ENCODE results near the gene KIF26B. TPM values are rescaled to one million over a fixed set of nuclear protein-coding genes. Genes with fewer than 3 reads are reported as not detected.

Gene KIF26B
- total and polyA plus RNA-seq, 2 of the 4 experiments (the other 2 are of a cell fraction), result 0.53 to 0.54 TPM

DNA sequence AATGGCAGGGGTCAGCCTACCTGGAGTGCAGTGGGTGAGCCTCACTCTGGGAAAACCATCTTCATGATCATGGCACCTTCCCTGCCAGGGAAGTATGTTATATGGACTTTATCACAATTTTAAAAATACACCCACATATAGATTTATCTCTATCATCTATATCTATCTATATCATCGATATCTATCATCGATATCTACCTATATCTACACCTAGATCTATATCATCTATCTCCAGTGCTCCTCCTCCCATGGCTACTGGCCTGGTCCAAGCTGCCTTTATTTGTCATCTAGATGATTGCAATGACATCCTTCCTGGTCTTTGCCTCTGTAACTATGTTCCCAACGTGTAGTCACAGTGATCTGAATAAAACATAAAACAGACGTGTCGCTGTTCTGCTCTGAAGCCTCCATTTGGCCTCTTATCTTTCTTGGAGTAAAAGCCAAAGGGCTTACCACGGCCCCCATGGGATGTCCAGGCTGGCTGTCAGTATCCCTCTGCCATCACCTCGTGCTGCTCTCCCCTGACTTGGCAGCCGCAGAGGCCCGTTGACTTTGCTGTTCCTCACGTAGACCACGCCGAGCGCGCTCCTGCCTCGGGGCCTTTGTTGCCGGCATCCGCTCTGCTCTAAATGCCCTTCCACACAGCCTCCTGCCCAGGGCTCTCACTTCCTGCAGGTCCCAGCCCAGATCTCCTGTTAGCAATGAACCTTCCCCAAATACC is 20.6 kb upstream of the KIF26B start:
- Histone ChIP-seq H2AK9ac (replicated peaks; ENCODE audit: low read depth, low read length, poor library complexity) (no peak overlapping the region), H3K4me3 (ENCODE audit: insufficient read depth, low read depth, low read length) (no peak overlapping the region), H4K8ac (ENCODE audit: low read depth in 2 of 2, low read length in 2 of 2) (no peak overlapping the region), H2BK120ac (ENCODE audit: low read depth, low read length) (no peak overlapping the region), H3K9ac (ENCODE audit: low read depth, low read length) (no peak overlapping the region), H3K4ac (ENCODE audit: low read depth, low read length) (no peak overlapping the region), H3K9me3 (ENCODE audit: control insufficient read depth, insufficient read depth, low read length) (no peaks in the 10 kb centered on the region), H3K14ac (replicated peaks; ENCODE audit: low read depth, low read length) (no peak overlapping the region), H2BK5ac (ENCODE audit: low read depth, low read length, poor library complexity, severe bottlenecking) (no peak overlapping the region), H2AFZ (replicated peaks; ENCODE audit: low read length, poor library complexity) (no peak overlapping the region), H3K23ac (ENCODE audit: low read depth, low read length) (no peak overlapping the region), H3K18ac (ENCODE audit: low read depth, low read length) (no peak overlapping the region), H3K27ac (ENCODE audit: insufficient read depth, low read length) (no peak overlapping the region), H4K5ac (ENCODE audit: low read depth, low read length) (no peak overlapping the region), H3K56ac (ENCODE audit: extremely low read depth, insufficient read depth, low read length) (no peak overlapping the region), H3K36me3 (ENCODE audit: control insufficient read depth, insufficient read depth, low read length) (no peaks in the 10 kb centered on the region), H3K4me2 (ENCODE audit: low read depth, low read length) (no peak overlapping the region), H4K91ac (ENCODE audit: insufficient read depth, low read depth, low read length) (no peak overlapping the region), H2BK20ac (ENCODE audit: low read depth, low read length) (no peak overlapping the region), H3K27me3 (ENCODE audit: control insufficient read depth, insufficient read depth, low read length) (peaks cover 14% of the 10 kb centered on the region), H3K79me1 (ENCODE audit: low read depth in 1 of 2, low read length in 2 of 2) (no peaks in the 10 kb centered on the region), H2AK5ac (ENCODE audit: low read depth, low read length) (no peak overlapping the region), H2BK15ac (ENCODE audit: low read depth, low read length) (no peak overlapping the region), H4K20me1 (ENCODE audit: insufficient read depth, low read length) (no peaks in the 10 kb centered on the region), H3K4me1 (ENCODE audit: control insufficient read depth, insufficient read depth, low read length) (no peaks in the 10 kb centered on the region), H3K9me1 (ENCODE audit: insufficient read depth, low read length) (no peaks in the 10 kb centered on the region)
- dilution Hi-C loops (cut with HindIII; ENCODE audit: low sequenced_read_pairs, unreplicated experiment) (no loop called here), intact Hi-C loops (cut with micrococcal nuclease) (no loop called here), in situ Hi-C loops (cut with MboI; ENCODE audit: low sequenced_read_pairs) (no loop called here)
- POLR2A ChIA-PET (ENCODE audit: unreplicated experiment), result no interaction called here
- CTCF ChIA-PET, result no interaction called here
- ATAC-seq (ENCODE audit: low read depth) (no peak), DNase-seq (no peak)
- no TSS peak for BruUV-seq (replicated peaks)
- TF ChIP-seq POLR2A (IDR thresholded peaks at IDR 0.05; ENCODE audit: low read depth, low read length), result no peak
- no peak for TF ChIP-seq RFX5 (IDR thresholded peaks at IDR 0.05; ENCODE audit: low read depth, low read length)
- no peak for TF ChIP-seq RAD21 (IDR thresholded peaks at IDR 0.05; ENCODE audit: low read length)
- TF ChIP-seq SMC3 (IDR thresholded peaks at IDR 0.05; ENCODE audit: low read depth, low read length), result no peak
- TF ChIP-seq FOS (IDR thresholded peaks at IDR 0.05; ENCODE audit: low read depth, low read length), result no peak
- TF ChIP-seq MAZ (IDR thresholded peaks at IDR 0.05; ENCODE audit: borderline replicate concordance, low read depth, low read length), result no peak
- no peak for TF ChIP-seq CTCF (conservative IDR thresholded peaks at IDR 0.05; ENCODE audit: low read depth, low read length)
- TF ChIP-seq BHLHE40 (IDR thresholded peaks at IDR 0.05; ENCODE audit: low read depth, low read length), result no peak
- 77 to 100% methylated on average over 2 to 14 of the region's 17 CpGs for WGBS, 2 experiments (ENCODE audit: extremely low coverage in 2 of 2, insufficient read length in 1 of 2)

All from IMR-90 (cell line).